Measurements from ENCODE around the gene CAPN5.
"Not testable (repeated sequence)": the region's sequence is repeated elsewhere in the genome, so short reads cannot be mapped to it uniquely, and the experiment has no call there.

The CAPN5 gene

GRCh38 chr11:77066229-77067042, at the start of gene CAPN5:
Gene CAPN5 (plus strand): TSS chr11:77066971. CDS start chr11:77084887, 17,916 bp downstream.
- peak; percentile 76 to 95 for DNase-seq

DNA sequence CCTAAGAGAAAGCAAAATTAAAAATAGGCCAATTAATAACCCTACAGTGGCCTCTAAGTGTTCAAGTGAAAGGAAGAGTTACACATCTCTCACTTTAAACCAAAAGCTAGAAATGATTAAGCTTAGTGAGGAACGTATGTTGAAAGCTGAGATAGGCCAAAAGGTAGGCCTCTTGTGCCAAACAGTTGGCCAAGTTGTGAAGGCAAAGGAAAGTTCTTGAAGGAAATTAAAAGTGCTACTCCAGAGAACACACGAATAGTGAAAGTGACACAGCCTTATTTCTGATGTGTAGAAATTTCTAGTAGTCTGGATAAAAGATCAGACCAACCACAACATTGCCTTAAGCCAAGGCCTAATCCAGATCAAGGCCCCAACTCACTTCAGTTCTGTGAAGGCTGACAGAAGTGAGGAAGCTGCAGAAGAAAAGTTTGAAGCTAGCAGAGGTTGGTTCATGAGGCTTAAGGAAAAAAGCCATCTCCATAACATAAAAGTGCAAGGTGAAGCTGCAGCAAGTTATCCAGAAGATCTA, 48.3 kb upstream of the CAPN5 start:
- not testable (repeated sequence) for DNase-seq

DNA sequence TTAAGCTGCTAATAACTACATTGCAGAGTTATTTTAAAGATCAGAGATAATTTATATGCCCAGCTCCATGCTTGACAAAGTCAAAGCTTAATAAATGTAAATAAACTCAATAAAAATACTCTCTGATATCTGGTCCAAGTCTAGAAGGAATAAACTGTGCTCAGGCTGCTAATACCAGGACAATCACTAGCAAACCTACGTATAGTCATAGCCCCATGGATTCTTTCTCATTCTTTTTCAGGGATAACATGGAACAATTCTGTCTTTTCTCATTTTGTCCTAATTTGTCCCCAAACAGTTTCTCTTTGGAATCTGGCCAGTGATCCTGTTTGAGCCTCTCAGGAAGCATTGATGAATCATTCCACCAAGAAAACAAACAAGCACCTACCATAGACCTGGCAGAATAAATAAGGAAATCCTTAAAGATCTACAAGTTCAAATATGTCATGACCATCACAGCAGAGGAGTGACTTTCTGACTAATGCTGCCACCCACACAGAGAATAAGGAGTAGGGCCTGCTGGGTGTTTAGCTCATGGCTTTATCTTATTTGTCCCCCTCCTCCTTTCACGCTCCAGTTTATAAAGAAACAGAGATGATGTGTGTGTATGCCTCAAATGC, 46.7 kb upstream of the CAPN5 start:
- no peak for DNase-seq

- no peak for DNase-seq
Observed at GRCh38 chr11:77020734-77021133, 46.0 kb upstream of the CAPN5 start.

DNA sequence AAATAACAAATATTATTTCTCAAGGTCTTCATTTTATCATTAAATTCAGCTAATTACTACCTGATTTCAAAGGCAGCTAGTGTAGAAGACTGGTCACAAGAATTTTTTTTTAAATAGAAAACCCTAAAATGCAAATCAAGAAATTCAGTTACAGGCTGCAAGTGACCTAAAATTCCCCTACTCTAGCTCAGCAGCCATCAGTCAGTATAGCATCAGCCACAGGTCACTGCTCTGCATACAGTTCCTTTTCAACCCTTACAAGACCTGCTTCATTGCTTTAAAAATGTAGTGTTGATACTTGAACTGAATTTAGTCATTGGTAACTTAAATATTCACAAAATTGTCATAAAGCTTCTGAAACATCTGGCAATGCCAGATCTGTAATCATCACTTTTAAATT, 42.0 kb upstream of the CAPN5 start:
- DNase-seq, result no peak

- DNase-seq, result no peak
Observed at GRCh38 chr11:77026221-77026620, 40.5 kb upstream of the CAPN5 start.

DNA sequence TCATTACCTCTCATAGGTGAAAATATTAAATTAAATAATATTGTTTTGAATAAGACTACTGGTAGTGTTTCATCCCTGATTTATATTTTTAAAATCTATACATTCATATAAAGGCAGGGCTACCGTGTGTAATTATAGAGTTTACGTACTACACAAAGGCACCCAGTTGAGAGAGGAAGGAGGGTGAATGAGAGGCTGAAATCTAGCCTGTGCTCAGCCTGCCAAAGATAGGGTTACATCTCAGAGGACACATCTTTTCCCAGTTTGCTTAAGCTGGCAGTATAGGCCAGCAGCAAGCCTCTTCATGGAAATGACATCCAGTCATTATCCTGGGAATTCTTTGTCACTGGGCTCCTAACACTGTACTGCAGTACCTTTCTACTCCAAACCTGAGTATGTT, 40.0 kb upstream of the CAPN5 start:
- no peak for DNase-seq

- DNase-seq, result peak in 1 of 2 experiments; percentile 69
Observed at GRCh38 chr11:77027275-77027674, 39.5 kb upstream of the CAPN5 start.

DNA sequence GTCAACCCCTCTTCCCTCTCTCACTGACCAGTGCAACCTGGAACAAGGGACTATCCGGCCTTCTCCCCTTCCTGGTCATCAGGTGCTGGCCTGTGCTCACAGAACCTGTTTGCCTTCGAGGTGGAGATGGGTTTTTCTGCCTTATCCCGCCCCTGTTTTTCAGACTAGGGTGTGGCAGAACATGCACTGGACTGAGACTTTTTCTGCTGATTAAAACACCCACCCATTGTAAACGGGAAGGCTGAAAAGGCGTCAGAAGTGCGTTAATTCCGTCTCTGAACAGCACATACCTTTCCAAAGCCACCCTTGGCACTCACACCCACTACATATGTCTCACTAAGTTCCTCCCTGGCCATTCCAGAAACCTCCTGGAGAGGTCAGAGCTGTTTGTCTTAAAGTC, 36.9 kb upstream of the CAPN5 start:
- no peak for DNase-seq

- DNase-seq, result no peak
Observed at GRCh38 chr11:77030834-77031414, 35.8 kb upstream of the CAPN5 start.

GRCh38 chr11:77031599-77031998, 35.2 kb upstream of the CAPN5 start:
- no peak for DNase-seq

GRCh38 chr11:77035039-77035438, 31.7 kb upstream of the CAPN5 start:
- DNase-seq, result no peak

DNA sequence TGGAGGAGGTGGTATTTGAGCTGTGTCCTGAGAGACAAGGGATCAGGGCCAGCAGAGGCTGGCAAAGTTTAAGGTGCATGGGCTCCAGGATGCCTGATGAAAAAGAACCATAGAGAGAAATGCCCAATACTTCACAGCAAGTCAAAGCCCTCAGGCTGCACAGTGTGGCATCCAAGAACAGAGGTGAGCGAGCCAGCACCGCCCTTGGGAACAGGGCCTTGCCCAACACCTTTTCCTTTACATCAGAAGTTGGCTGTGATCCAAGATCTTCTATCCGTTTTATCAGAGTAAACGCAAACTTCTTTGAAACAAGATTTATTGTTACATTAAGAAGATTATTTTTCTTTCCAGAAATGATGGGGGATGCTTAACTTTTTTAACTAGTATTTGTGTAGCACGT, 31.2 kb upstream of the CAPN5 start:
- DNase-seq, result no peak

- no peak for DNase-seq
Observed at GRCh38 chr11:77036398-77036797, 30.4 kb upstream of the CAPN5 start.

DNA sequence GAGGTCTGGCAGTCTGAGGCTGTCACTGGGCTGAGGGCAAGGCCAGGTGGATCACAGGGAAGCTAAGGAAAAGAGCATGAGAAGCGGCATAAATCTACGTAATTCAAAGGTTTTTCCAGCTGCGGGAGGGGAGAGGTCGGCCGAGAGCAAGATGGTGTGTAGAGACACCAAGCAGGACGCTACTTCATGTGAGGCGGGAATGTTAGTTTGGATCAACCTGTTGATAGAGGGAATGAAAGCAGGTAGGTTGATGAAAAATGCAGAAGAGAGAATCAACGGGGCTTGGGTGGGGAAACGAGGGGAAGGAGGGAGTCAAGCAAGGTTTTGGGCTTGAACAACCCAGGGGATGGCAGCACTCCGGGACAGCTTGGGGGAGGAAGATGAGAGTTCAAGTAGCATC, 29.7 kb upstream of the CAPN5 start:
- no peak for DNase-seq

GRCh38 chr11:77038029-77038824, 28.5 kb upstream of the CAPN5 start:
- no peak for DNase-seq

DNA sequence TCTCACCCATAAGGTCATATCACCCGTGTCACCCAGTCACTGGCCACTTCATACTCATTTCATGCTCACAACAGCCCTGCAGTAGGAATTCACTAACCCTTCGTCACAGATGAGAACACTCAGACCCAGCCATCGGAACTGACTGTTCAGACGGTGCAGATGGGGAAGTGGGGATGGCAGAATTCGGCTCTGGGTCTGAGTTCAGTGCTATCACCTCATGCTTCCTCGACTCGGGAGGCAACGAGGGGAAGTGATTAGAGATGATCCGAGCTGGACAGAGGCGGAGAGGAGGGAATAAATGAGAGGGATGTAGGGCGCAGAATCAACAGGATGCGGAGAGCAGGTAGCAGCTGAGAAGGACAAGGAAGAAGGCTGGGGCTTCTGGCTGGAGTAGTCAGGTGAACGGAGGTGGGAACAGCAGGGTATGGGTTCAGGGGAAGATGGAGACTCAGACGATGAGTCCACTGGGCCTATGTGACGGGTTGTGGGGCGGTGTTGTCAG, 27.9 kb upstream of the CAPN5 start:
- no peak for DNase-seq

DNA sequence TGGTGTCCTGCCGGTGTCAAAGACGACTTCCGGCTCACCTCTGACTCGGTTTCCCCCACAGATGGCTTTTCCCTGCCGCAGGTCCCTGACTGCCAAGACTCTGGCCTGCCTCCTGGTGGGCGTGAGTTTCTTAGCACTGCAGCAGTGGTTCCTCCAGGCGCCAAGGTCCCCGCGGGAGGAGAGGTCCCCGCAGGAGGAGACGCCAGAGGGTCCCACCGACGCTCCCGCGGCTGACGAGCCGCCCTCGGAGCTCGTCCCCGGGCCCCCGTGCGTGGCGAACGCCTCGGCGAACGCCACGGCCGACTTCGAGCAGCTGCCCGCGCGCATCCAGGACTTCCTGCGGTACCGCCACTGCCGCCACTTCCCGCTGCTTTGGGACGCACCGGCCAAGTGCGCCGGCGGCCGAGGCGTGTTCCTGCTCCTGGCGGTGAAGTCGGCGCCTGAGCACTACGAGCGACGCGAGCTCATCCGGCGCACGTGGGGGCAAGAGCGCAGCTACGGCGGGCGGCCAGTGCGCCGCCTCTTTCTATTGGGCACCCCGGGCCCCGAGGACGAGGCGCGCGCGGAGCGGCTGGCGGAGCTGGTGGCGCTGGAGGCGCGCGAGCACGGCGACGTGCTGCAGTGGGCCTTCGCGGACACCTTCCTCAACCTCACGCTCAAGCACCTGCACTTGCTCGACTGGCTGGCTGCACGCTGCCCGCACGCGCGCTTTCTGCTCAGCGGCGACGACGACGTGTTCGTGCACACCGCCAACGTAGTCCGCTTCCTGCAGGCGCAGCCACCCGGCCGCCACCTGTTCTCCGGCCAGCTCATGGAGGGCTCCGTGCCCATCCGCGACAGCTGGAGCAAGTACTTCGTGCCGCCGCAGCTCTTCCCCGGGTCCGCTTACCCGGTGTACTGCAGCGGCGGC, 27.0 kb upstream of the CAPN5 start:
- DNase-seq, result no peak

GRCh38 chr11:77040401-77040777, 26.4 kb upstream of the CAPN5 start:
- DNase-seq, result no peak

GRCh38 chr11:77040889-77041288, 25.9 kb upstream of the CAPN5 start:
- no peak for DNase-seq

GRCh38 chr11:77042111-77042726, 24.6 kb upstream of the CAPN5 start:
- DNase-seq, result no peak
